Pons (tissue), 1 donor: ENCODE data around the gene GARNL3.

Experiments used
- DNase-seq: peaks from one replicate; pipeline ENCODE4 v3.0.0-alpha.2; 2016; ENCODE audit warnings: low spot score

The GARNL3 gene

GRCh38 chr9:127403507-127404192, 139.1 kb downstream of the GARNL3 start:
- DNase-seq: no peak

GRCh38 chr9:127404631-127405030, 140.1 kb downstream of the GARNL3 start:
- no peak for DNase-seq

GRCh38 chr9:127405344-127406125, 141.0 kb downstream of the GARNL3 start:
- no peak for DNase-seq

- DNase-seq: no peak
Measured at GRCh38 chr9:127406799-127407491, 142.4 kb downstream of the GARNL3 start.

GRCh38 chr9:127407492-127407843, 142.9 kb downstream of the GARNL3 start:
- no peak for DNase-seq

GRCh38 chr9:127411122-127411521, 146.5 kb downstream of the GARNL3 start:
- DNase-seq: peak; percentile 52

- no peak for DNase-seq
Measured at GRCh38 chr9:127415141-127415540, 150.6 kb downstream of the GARNL3 start.

- no peak for DNase-seq
Measured at GRCh38 chr9:127415657-127416056, 151.1 kb downstream of the GARNL3 start.

- no peak for DNase-seq
Measured at GRCh38 chr9:127417131-127418036, 152.8 kb downstream of the GARNL3 start.

GRCh38 chr9:127418037-127418471, 153.5 kb downstream of the GARNL3 start:
- DNase-seq: no peak

- no peak for DNase-seq
Measured at GRCh38 chr9:127419348-127419747, 154.8 kb downstream of the GARNL3 start.

- no peak for DNase-seq
Measured at GRCh38 chr9:127421057-127421456, 156.5 kb downstream of the GARNL3 start.

GRCh38 chr9:127422133-127422782, 157.7 kb downstream of the GARNL3 start:
- DNase-seq: no peak

GRCh38 chr9:127422787-127423186, 158.2 kb downstream of the GARNL3 start:
- no peak for DNase-seq

- no peak for DNase-seq
Measured at GRCh38 chr9:127423476-127423933, 158.9 kb downstream of the GARNL3 start.

GRCh38 chr9:127423934-127424675, 159.5 kb downstream of the GARNL3 start, which contains the start of gene ZNF79:
Gene ZNF79 (plus strand): TSS chr9:127424382. CDS start chr9:127424788, 406 bp downstream.
- DNase-seq: peak; percentile 94

GRCh38 chr9:127424676-127424999, 160.1 kb downstream of the GARNL3 start:
- peak; percentile 34 for DNase-seq

- no peak for DNase-seq
Measured at GRCh38 chr9:127426756-127427155, 162.2 kb downstream of the GARNL3 start.

- no peak for DNase-seq
Measured at GRCh38 chr9:127428348-127428747, 163.8 kb downstream of the GARNL3 start.

GRCh38 chr9:127430415-127430814, 165.8 kb downstream of the GARNL3 start:
- DNase-seq: no peak
